Neural progenitor cell (in vitro differentiated cells): ENCODE measurements around the gene LARGE2.

Source experiments
- EZH2 ChIP-seq: fragments of 200-600 bp; sonication (generic); IDR thresholded peaks from 2 replicates; pipeline ENCODE4 v1.6.1; 2017; ENCODE audit warnings: antibody characterized with exemption, mild to moderate bottlenecking, moderate library complexity
- TF ChIP-seq, protein P1 (sequence below): fragments of 200-600 bp; sonication (generic); IDR thresholded peaks from 2 replicates; pipeline ENCODE4 v1.5.1; 2017; ENCODE audit warnings: antibody characterized with exemption, mild to moderate bottlenecking

DNA sequence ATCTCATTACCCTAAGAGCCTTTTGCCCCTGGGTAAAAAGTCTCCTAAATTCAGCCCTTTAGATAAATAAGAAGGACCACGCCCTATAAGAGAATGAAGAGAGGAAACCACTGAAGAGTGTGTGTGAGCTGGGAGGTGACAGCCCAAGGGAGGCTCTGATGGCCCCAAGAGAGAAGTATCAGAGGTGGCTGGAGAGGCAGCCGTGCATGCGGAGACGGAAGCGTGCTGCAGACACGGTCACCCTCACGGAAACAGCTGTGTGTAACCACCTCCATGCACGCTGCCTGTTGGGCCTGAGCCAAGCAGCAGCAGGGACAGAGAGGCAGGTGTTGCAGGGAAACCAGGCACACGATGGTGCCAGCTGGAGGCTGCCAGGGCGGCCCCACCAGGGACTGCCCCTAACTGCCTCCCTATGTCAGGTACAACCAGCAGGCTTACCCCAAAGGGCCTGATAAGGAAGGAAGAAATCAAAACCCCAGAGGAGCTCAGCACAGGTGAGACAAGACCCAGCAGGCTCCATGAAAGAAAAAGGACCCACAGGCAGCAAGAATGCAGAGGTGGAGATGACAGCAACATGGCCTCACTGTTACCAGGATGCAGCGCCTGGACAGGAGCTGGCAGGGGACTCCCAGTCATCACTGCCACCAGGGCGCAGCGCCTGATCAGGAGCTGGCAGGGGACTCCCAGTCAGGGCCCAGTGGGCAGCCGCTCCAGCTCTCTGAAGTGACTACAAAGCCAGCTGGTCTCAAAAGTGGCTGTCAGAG lies 7.8 kb downstream of the LARGE2 start:
- TF ChIP-seq, protein P1, sequence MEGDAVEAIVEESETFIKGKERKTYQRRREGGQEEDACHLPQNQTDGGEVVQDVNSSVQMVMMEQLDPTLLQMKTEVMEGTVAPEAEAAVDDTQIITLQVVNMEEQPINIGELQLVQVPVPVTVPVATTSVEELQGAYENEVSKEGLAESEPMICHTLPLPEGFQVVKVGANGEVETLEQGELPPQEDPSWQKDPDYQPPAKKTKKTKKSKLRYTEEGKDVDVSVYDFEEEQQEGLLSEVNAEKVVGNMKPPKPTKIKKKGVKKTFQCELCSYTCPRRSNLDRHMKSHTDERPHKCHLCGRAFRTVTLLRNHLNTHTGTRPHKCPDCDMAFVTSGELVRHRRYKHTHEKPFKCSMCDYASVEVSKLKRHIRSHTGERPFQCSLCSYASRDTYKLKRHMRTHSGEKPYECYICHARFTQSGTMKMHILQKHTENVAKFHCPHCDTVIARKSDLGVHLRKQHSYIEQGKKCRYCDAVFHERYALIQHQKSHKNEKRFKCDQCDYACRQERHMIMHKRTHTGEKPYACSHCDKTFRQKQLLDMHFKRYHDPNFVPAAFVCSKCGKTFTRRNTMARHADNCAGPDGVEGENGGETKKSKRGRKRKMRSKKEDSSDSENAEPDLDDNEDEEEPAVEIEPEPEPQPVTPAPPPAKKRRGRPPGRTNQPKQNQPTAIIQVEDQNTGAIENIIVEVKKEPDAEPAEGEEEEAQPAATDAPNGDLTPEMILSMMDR, result no peak
- TF ChIP-seq EZH2, result no peak
